Kidney (tissue), 14 donors: Measurements from ENCODE around the gene SYTL1. TPM values are rescaled to one million over a fixed set of nuclear protein-coding genes. Genes with fewer than 3 reads are reported as not detected.
A peak's percentile ranks its signal among the peaks of the same experiment; 100 is the strongest.

Experiments used
- DNase-seq, 5 donors: peaks; one replicate each; pipeline ENCODE4 v3.0.0-alpha.2; 2013 to 2020
- FAIRE-seq: peaks from 2 replicates; lab custom pipeline; 2012; peaks lifted over from hg19 to GRCh38; lab: Jason Lieb, UNC
- H3K27ac ChIP-seq, 2 donors: one replicate each; pipeline ENCODE4 v1.7.0; 2013; ENCODE audit warnings: low read depth in 2 of 2, low read length in 2 of 2, inconsistent platforms in 1 of 2
- H3K27me3 ChIP-seq: one replicate; pipeline ENCODE4 v1.7.1; 2013; ENCODE audit warnings: low read length, inconsistent platforms; ENCODE audit not compliant: control insufficient read depth, insufficient read depth
- H3K36me3 ChIP-seq, 3 donors: one replicate each; pipeline versions ENCODE4 v1.7.0 to v1.7.1; 2013; ENCODE audit warnings: low read length in 3 of 3, control low read depth in 1 of 3, inconsistent platforms in 1 of 3; ENCODE audit not compliant: insufficient read depth in 3 of 3, control insufficient read depth in 2 of 3
- H3K4me1 ChIP-seq, 3 donors: one replicate each; pipeline versions ENCODE4 v1.7.0 to v1.7.1; 2013; ENCODE audit warnings: low read length in 3 of 3, inconsistent platforms in 1 of 3, low read depth in 1 of 3; ENCODE audit not compliant: control insufficient read depth in 2 of 3, insufficient read depth in 2 of 3
- H3K4me3 ChIP-seq, 3 donors: one replicate each; pipeline versions ENCODE4 v1.7.0 to v1.8.1; 2013; ENCODE audit warnings: low read length in 3 of 3, control low read depth in 1 of 3, inconsistent platforms in 1 of 3
- H3K9ac ChIP-seq, 3 donors: one replicate each; pipeline versions ENCODE4 v1.7.0 to v1.7.1; 2013; ENCODE audit warnings: low read length in 3 of 3, control low read depth in 1 of 3, inconsistent platforms in 1 of 3
- H3K9me3 ChIP-seq, 3 donors: one replicate each; pipeline versions ENCODE4 v1.7.0 to v1.7.1; 2013; ENCODE audit warnings: low read length in 3 of 3, control low read depth in 1 of 3, inconsistent platforms in 1 of 3; ENCODE audit not compliant: control insufficient read depth in 2 of 3, insufficient read depth in 1 of 3
- CTCF ChIP-seq: IDR thresholded peaks from 3 replicates; pipeline ENCODE4 v1.5.1; 2012; ENCODE audit warnings: mild to moderate bottlenecking, moderate library complexity, borderline replicate concordance; ENCODE audit not compliant: insufficient read depth; ENCODE audit errors: extremely low read depth
- intact Hi-C: fragments of 100-400 bp; cut with DNase I; formaldehyde crosslinking; loops from one replicate; pipeline ENCODE4 v1.11.1; 2022
- polyA plus RNA-seq: library from polyadenylated mRNA; stranded (reverse); fragments of 350-450 nt; fragmentation: Illumina TruSeq; extraction: RNeasy Lipid Tissue Mini Kit (QIAGEN cat#74804); gene quantifications from one replicate; pipeline ENCODE4 v1.2.3, GENCODE V29; 2014; ENCODE audit warnings: low read depth, low replicate concordance; ENCODE audit not compliant: insufficient read depth
- total RNA-seq: library from RNA; stranded (reverse); fragmentation: NEBNext Ultra II Directional; extraction: Animal tissue kit (Norgen Biotek cat#: 25700); gene quantifications from one replicate; pipeline ENCODE4 v1.2.1, GENCODE V29; 2021
- donor health status: control.
- donor health status: control.
- donor health status: control.
- donor health status: control.
- donor health status: control.
- donor health status: DM: yes; HTN: yes; CAD: no.
- donor health status: Normal renal cell carcinoma (clear cell type).

SYTL1 gene
- total and polyA plus RNA-seq, 2 donors from 2014 or later, result 5.9 to 19.3 TPM

GRCh38 chr1:27400082-27400962, 58.5 kb downstream of the SYTL1 start:
- Histone ChIP-seq H3K27me3 (no peaks in the 10 kb centered on the region), H3K4me3 (peak overlapping the region in 1 of 3 donors; percentile 11), H3K4me1 (peaks cover 6 to 21% (median 12%) of the 10 kb centered on the region in 3 donors), H3K9me3 (no peaks in the 10 kb centered on the region), H3K27ac (no peak overlapping the region), H3K36me3 (no peaks in the 10 kb centered on the region), H3K9ac (no peak overlapping the region)
- FAIRE-seq (no peak), DNase-seq (no peak)
- no peak for TF ChIP-seq CTCF
- intact Hi-C loops, result no loop called here

- FAIRE-seq (no peak), DNase-seq (no peak)
- Histone ChIP-seq H3K9ac (no peak overlapping the region), H3K4me3 (no peak overlapping the region), H3K36me3 (no peaks in the 10 kb centered on the region), H3K27ac (no peak overlapping the region), H3K4me1 (peaks cover 6 to 21% (median 12%) of the 10 kb centered on the region in 3 donors), H3K9me3 (no peaks in the 10 kb centered on the region), H3K27me3 (no peaks in the 10 kb centered on the region)
- intact Hi-C loops, result no loop called here
- no peak for TF ChIP-seq CTCF
Observed at GRCh38 chr1:27400963-27401341, 59.1 kb downstream of the SYTL1 start.

GRCh38 chr1:27402349-27402754, 60.5 kb downstream of the SYTL1 start:
- peaks cover 6 to 24% (median 12%) of the 10 kb centered on the region in 3 donors for H3K4me1 ChIP-seq
- peak; percentile 72 for TF ChIP-seq CTCF
- intact Hi-C loops, result no loop called here
- peaks cover 0 to 5% (median 1%) of the 10 kb centered on the region in 3 donors for H3K36me3 ChIP-seq
- H3K9ac ChIP-seq, result no peak overlapping the region
- DNase-seq (peak; percentile 68 to 92 (median 78)), FAIRE-seq (no peak)
- no peaks in the 10 kb centered on the region for H3K27me3 ChIP-seq
- H3K9me3 ChIP-seq, result no peaks in the 10 kb centered on the region
- peak overlapping the region; percentile 41 to 69 for H3K27ac ChIP-seq
- no peak overlapping the region for H3K4me3 ChIP-seq
